SK-N-SH (cell line): ENCODE data around the gene RPS26. TPM values are rescaled to one million over a fixed set of nuclear protein-coding genes. Genes with fewer than 3 reads are reported as not detected.

Experiments used
- CTCF ChIA-PET: fragments of 300-600, 350-600 bp; formaldehyde crosslinking; extraction: SDS; loops from one replicate; lab custom pipeline; 2021; lab: Yijun Ruan, JAX
- POLR2A ChIA-PET: fragments of 350-600 bp; sonication (Branson Sonifier 250); formaldehyde crosslinking; extraction: SDS; loops from one replicate; lab custom pipeline; 2020; ENCODE audit warnings: antibody characterized with exemption, inconsistent platforms; lab: Yijun Ruan, JAX
- DNase-seq: peaks from one replicate; pipeline ENCODE4 v3.0.0; 2012
- H2AFZ ChIP-seq: fragments of 200-600 bp; sonication (generic); 2 replicates; pipeline ENCODE4 v1.8.1; 2016; ENCODE audit warnings: antibody characterized with exemption, mild to moderate bottlenecking, low read depth
- H3F3A ChIP-seq: fragments of 200-600 bp; sonication (generic); replicated peaks from 2 replicates; pipeline ENCODE3; 2016; ENCODE audit warnings: antibody characterized with exemption, mild to moderate bottlenecking; ENCODE audit not compliant: insufficient read depth
- H3K27ac ChIP-seq, 2 experiments: fragments of 200-500 bp in 1 of 2; fragments of 200-600 bp in 1 of 2; sonication (Bioruptor generic) in 1 of 2; sonication (generic), shearing (Covaris generic) in 1 of 2; 2 replicates each; pipeline versions ENCODE4 v1.5.1 to v1.6.1; 2014 to 2016; ENCODE audit warnings: low read depth in 2 of 2, inconsistent platforms in 1 of 2, low read length in 1 of 2, mild to moderate bottlenecking in 1 of 2, mixed read lengths in 1 of 2
- H3K27me3 ChIP-seq: fragments of 200-600 bp; sonication (generic), shearing (Covaris generic); 2 replicates; pipeline ENCODE4 v1.6.1; 2016; ENCODE audit warnings: mixed run types; ENCODE audit not compliant: insufficient read depth
- H3K36me3 ChIP-seq, 2 experiments: fragments of 200-500 bp in 1 of 2; fragments of 200-600 bp in 1 of 2; sonication (Bioruptor generic) in 1 of 2; sonication (generic) in 1 of 2; replicated peaks in 1 of 2; 2 replicates each; pipeline versions ENCODE3 to v1.5.1; 2014 to 2016; ENCODE audit warnings: low read length in 1 of 2, mild to moderate bottlenecking in 1 of 2; ENCODE audit not compliant: insufficient read depth in 2 of 2, control insufficient read depth in 1 of 2
- H3K4me1 ChIP-seq, 2 experiments: fragments of 200-500 bp in 1 of 2; fragments of 200-600 bp in 1 of 2; sonication (Bioruptor generic) in 1 of 2; sonication (generic), shearing (Covaris generic) in 1 of 2; 2 replicates each; pipeline versions ENCODE4 v1.5.1 to v1.6.1; 2014 to 2016; ENCODE audit warnings: low read depth in 1 of 2, low read length in 1 of 2, mixed run types in 1 of 2; ENCODE audit not compliant: insufficient read depth in 2 of 2, control insufficient read depth in 1 of 2
- H3K4me2 ChIP-seq: fragments of 200-600 bp; sonication (generic), shearing (Covaris generic); 2 replicates; pipeline ENCODE4 v1.6.1; 2017; ENCODE audit warnings: mixed run types
- H3K4me3 ChIP-seq, 2 experiments: fragments of 200-500 bp in 1 of 2; fragments of 200-600 bp in 1 of 2; sonication (Bioruptor generic) in 1 of 2; sonication (generic), shearing (Covaris generic) in 1 of 2; 2 replicates each; pipeline versions ENCODE4 v1.5.1 to v1.8.1; 2014 to 2016; ENCODE audit warnings: low read depth in 2 of 2, inconsistent platforms in 1 of 2, low read length in 1 of 2, mild to moderate bottlenecking in 1 of 2, mixed read lengths in 1 of 2, moderate library complexity in 1 of 2
- H3K79me2 ChIP-seq: fragments of 200-600 bp; sonication (generic); 2 replicates; pipeline ENCODE4 v1.8.1; 2017; ENCODE audit warnings: mild to moderate bottlenecking; ENCODE audit not compliant: insufficient read depth
- H3K9ac ChIP-seq: fragments of 200-600 bp; sonication (generic); 2 replicates; pipeline ENCODE4 v1.6.1; 2017; ENCODE audit warnings: mixed run types
- H3K9me2 ChIP-seq: fragments of 200-600 bp; sonication (generic); 2 replicates; pipeline ENCODE4 v1.6.1; 2017; ENCODE audit warnings: mixed run types
- H3K9me3 ChIP-seq: fragments of 200-600 bp; sonication (generic); 2 replicates; pipeline ENCODE4 v1.6.1; 2017; ENCODE audit warnings: mixed run types, mild to moderate bottlenecking, moderate library complexity
- H4K20me1 ChIP-seq: fragments of 200-600 bp; sonication (generic); 2 replicates; pipeline ENCODE4 v1.6.1; 2017; ENCODE audit warnings: mild to moderate bottlenecking, mixed run types; ENCODE audit not compliant: insufficient read depth
- CHD2 ChIP-seq: fragments of 150-350 bp; IDR thresholded peaks from 2 replicates; pipeline ENCODE4 v1.6.1; 2018; ENCODE audit warnings: low read length; ENCODE audit not compliant: partially characterized antibody
- CTCF ChIP-seq: fragments of 200-600 bp; sonication (generic); IDR thresholded peaks from 2 replicates; pipeline ENCODE4 v1.6.1; 2017; ENCODE audit warnings: antibody characterized with exemption, mild to moderate bottlenecking, moderate library complexity
- GABPA ChIP-seq: IDR thresholded peaks from 2 replicates; pipeline ENCODE4 v1.4.0; 2012; ENCODE audit warnings: low read depth, mild to moderate bottlenecking
- IRF3 ChIP-seq: fragments of 150-350 bp; IDR thresholded peaks from 2 replicates; pipeline ENCODE4 v1.6.1; 2016; ENCODE audit warnings: mild to moderate bottlenecking, low read depth, low read length
- MEF2A ChIP-seq: IDR thresholded peaks from 2 replicates; pipeline ENCODE4 v1.4.0; 2012; ENCODE audit warnings: low read depth, borderline replicate concordance
- RAD21 ChIP-seq: IDR thresholded peaks from 2 replicates; pipeline ENCODE4 v1.6.1; 2012; ENCODE audit warnings: mild to moderate bottlenecking, low read length
- SIN3A ChIP-seq: IDR thresholded peaks from 2 replicates; pipeline ENCODE4 v1.6.1; 2012; ENCODE audit warnings: low read depth, mild to moderate bottlenecking, low read length, moderate library complexity, borderline replicate concordance
- SMC3 ChIP-seq: IDR thresholded peaks from 2 replicates; pipeline ENCODE4 v1.6.1; 2012; ENCODE audit warnings: low read depth, low read length, improper control_type of control experiment
- TCF12 ChIP-seq: IDR thresholded peaks from 2 replicates; pipeline ENCODE4 v1.4.0; 2012
- WGBS: methylation state at CpG from one replicate; pipeline ENCODE4 v1.1.6; 2017; ENCODE audit warnings: low lambda C conversion rate; 5-methylcytosine and 5-hydroxymethylcytosine counted together
- polyA plus RNA-seq, 3 experiments: library from polyadenylated mRNA; depleted of rRNA; stranded (reverse); fragments of >200 nt; gene quantifications; 2 replicates each; pipeline ENCODE4 v1.2.3, GENCODE V29; 2012
- TF ChIP-seq, protein P1 (sequence below): IDR thresholded peaks from 2 replicates; pipeline ENCODE4; 2012
- TF ChIP-seq, protein P2 (sequence below): IDR thresholded peaks from 2 replicates; pipeline ENCODE4 v1.4.0; 2012; ENCODE audit warnings: low read depth, borderline replicate concordance

Gene RPS26
- polyA plus RNA-seq, 1 of the 3 experiments (the other 2 are of a cell fraction) = 1,500 TPM

- H4K20me1 ChIP-seq = no peaks in the 10 kb centered on the region
- TF ChIP-seq IRF3 (no peak), CHD2 (no peak), SIN3A (no peak), CTCF (no peak)
- TF ChIP-seq, protein P1, sequence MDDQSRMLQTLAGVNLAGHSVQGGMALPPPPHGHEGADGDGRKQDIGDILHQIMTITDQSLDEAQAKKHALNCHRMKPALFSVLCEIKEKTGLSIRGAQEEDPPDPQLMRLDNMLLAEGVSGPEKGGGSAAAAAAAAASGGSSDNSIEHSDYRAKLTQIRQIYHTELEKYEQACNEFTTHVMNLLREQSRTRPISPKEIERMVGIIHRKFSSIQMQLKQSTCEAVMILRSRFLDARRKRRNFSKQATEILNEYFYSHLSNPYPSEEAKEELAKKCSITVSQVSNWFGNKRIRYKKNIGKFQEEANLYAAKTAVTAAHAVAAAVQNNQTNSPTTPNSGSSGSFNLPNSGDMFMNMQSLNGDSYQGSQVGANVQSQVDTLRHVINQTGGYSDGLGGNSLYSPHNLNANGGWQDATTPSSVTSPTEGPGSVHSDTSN = no peak
- TF ChIP-seq, protein P2, sequence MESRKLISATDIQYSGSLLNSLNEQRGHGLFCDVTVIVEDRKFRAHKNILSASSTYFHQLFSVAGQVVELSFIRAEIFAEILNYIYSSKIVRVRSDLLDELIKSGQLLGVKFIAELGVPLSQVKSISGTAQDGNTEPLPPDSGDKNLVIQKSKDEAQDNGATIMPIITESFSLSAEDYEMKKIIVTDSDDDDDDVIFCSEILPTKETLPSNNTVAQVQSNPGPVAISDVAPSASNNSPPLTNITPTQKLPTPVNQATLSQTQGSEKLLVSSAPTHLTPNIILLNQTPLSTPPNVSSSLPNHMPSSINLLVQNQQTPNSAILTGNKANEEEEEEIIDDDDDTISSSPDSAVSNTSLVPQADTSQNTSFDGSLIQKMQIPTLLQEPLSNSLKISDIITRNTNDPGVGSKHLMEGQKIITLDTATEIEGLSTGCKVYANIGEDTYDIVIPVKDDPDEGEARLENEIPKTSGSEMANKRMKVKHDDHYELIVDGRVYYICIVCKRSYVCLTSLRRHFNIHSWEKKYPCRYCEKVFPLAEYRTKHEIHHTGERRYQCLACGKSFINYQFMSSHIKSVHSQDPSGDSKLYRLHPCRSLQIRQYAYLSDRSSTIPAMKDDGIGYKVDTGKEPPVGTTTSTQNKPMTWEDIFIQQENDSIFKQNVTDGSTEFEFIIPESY = no peak
- H2AFZ ChIP-seq = no peak overlapping the region
- peaks cover 0 to 6% of the 10 kb centered on the region in 2 experiments; a peak in 1 of 4 replicates for H3K4me1 ChIP-seq
- H3K9me3 ChIP-seq = no peaks in the 10 kb centered on the region
- no peaks in the 10 kb centered on the region for H3K9me2 ChIP-seq
- ChIA-PET CTCF (no interaction called here), POLR2A (interaction anchor here (1.0 kb wide), 1 partner anchor 21 kb away, joined by 3 read pairs; the partner anchor contains the start of gene PA2G4)
- DNase-seq = no peak
- H3K27ac ChIP-seq = no peak overlapping the region
- H3K4me2 ChIP-seq = no peak overlapping the region
- no peaks in the 10 kb centered on the region for H3K79me2 ChIP-seq
- peaks cover 12% of the 10 kb centered on the region for H3F3A ChIP-seq
- no peaks in the 10 kb centered on the region for H3K36me3 ChIP-seq
- WGBS = 60% methylated on average over 3 of the region's 3 CpGs
- H3K9ac ChIP-seq = no peak overlapping the region
- no peaks in the 10 kb centered on the region for H3K27me3 ChIP-seq
- no peak overlapping the region for H3K4me3 ChIP-seq
Measured at GRCh38 chr12:56082967-56083366, 41.2 kb downstream of the RPS26 start.

DNA sequence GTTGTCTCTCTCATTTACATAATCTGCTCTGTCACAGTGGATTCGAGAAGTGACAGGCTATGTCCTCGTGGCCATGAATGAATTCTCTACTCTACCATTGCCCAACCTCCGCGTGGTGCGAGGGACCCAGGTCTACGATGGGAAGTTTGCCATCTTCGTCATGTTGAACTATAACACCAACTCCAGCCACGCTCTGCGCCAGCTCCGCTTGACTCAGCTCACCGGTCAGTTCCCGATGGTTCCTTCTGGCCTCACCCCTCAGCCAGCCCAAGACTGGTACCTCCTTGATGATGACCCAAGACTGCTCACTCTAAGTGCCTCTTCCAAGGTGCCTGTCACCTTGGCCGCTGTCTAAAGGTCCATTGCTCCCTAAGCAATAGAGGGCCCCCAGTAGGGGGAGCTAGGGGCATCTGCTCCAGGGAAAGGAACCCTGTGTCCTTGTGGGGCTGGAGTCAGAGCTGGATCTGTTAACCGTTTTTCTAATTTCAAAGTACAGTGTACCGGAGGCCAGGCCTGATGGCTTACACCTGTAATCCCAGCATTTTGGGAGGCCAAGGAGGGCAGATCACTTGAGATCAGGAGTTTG lies 43.3 kb downstream of the RPS26 start:
- Histone ChIP-seq H3K9me3 (no peaks in the 10 kb centered on the region), H3K4me3 (no peak overlapping the region), H3F3A (no peaks in the 10 kb centered on the region), H4K20me1 (no peaks in the 10 kb centered on the region), H3K9me2 (no peaks in the 10 kb centered on the region), H3K36me3 (no peaks in the 10 kb centered on the region), H3K4me1 (peaks cover 0 to 3% of the 10 kb centered on the region in 2 experiments; a peak in 1 of 4 replicates), H3K9ac (no peak overlapping the region), H3K27ac (no peak overlapping the region), H2AFZ (no peak overlapping the region), H3K79me2 (no peaks in the 10 kb centered on the region), H3K4me2 (no peak overlapping the region), H3K27me3 (no peaks in the 10 kb centered on the region)
- DNase-seq = no peak
- 85% methylated on average over 15 of the region's 15 CpGs for WGBS
- no peak for TF ChIP-seq GABPA
- 0 out of 2 replicates have a peak, but pooled peaks have one; percentile 9 for TF ChIP-seq RAD21
- peak; percentile 43 for TF ChIP-seq CTCF
- no peak for TF ChIP-seq MEF2A
- TF ChIP-seq, protein P1 = no peak
- TF ChIP-seq TCF12 = no peak
- TF ChIP-seq SMC3 = no peak
- ChIA-PET CTCF (interaction anchor here (0.7 to 2.8 kb wide), 3 partner anchors 11 to 20 kb away, joined by 4 to 7 read pairs (median 4); partner anchors contain the start of gene PA2G4), POLR2A (no interaction called here)
